ENCODE results near the gene PLCH2. TPM values are rescaled to one million over a fixed set of nuclear protein-coding genes. Genes with fewer than 3 reads are reported as not detected.

The PLCH2 gene
- total RNA-seq, 1 experiment from 2014 or later, result 0.27 TPM

- Histone ChIP-seq H3K4me1 (0 out of 2 replicates have a peak, but pooled peaks cover 3% of the 10 kb centered on the region), H3K27me3 (replicated peaks; ENCODE audit: control insufficient read depth, insufficient read depth, low read length) (peaks cover 2% of the 10 kb centered on the region), H3K9me3 (no peaks in the 10 kb centered on the region), H3K36me3 (ENCODE audit: control insufficient read depth, insufficient read depth, low read length) (no peaks in the 10 kb centered on the region), H3K4me3 (ENCODE audit: low read depth, low read length) (peak within 1 kb of the TSS; percentile 65)
- ChIA-PET POLR2A (interaction anchor here (0.6 to 1.6 kb wide), 6 partner anchors 9 to 137 kb away, joined by 3 to 10 read pairs (median 4); partner anchors contain the start of genes PEX10 and PRXL2B), CTCF (interaction anchor here (0.5 to 1.5 kb wide), 7 partner anchors 20 to 965 kb away, joined by 3 to 6 read pairs (median 3); no protein-coding TSS in a partner anchor)
- peaks cover 4% of the 10 kb centered on the region for H3K27me3 Mint-ChIP-seq (ENCODE audit: insufficient read depth, unreplicated experiment)
- no TSS peak for BruUV-seq (replicated peaks)
- peaks cover 6% of the 10 kb centered on the region for H3K36me3 Mint-ChIP-seq (ENCODE audit: insufficient read depth, unreplicated experiment)
- DNase-seq, result peak; percentile 88 to 90
- intact Hi-C loops (cut with micrococcal nuclease; ENCODE audit: unreplicated experiment), result loop anchor here (1.0 to 5.0 kb wide), 2 partner anchors 20 to 61 kb away; partner anchors contain the start of gene PRXL2B
- H3K4me1 Mint-ChIP-seq (ENCODE audit: low read depth, unreplicated experiment), result no peaks in the 10 kb centered on the region
- H3K27ac Mint-ChIP-seq (ENCODE audit: unreplicated experiment), result peak within 1 kb of the TSS; percentile 69
- TF ChIP-seq CTCF (IDR thresholded peaks at IDR 0.05; ENCODE audit: insufficient read depth in 1 of 2, low read depth in 1 of 2, low read length in 1 of 2, severe bottlenecking in 1 of 2, unreplicated experiment in 1 of 2), result no peak
- peak within 1 kb of the TSS; percentile 81 for H3K4me3 Mint-ChIP-seq (ENCODE audit: unreplicated experiment)
- no peaks in the 10 kb centered on the region for H3K9me3 Mint-ChIP-seq (ENCODE audit: unreplicated experiment)
Observed at GRCh38 chr1:2525920-2526823, 50.1 kb downstream of the PLCH2 start, which contains the start of gene PANK4. Gene PANK4 (minus strand): TSS chr1:2526596. CDS start chr1:2526587, 9 bp downstream.

DNA sequence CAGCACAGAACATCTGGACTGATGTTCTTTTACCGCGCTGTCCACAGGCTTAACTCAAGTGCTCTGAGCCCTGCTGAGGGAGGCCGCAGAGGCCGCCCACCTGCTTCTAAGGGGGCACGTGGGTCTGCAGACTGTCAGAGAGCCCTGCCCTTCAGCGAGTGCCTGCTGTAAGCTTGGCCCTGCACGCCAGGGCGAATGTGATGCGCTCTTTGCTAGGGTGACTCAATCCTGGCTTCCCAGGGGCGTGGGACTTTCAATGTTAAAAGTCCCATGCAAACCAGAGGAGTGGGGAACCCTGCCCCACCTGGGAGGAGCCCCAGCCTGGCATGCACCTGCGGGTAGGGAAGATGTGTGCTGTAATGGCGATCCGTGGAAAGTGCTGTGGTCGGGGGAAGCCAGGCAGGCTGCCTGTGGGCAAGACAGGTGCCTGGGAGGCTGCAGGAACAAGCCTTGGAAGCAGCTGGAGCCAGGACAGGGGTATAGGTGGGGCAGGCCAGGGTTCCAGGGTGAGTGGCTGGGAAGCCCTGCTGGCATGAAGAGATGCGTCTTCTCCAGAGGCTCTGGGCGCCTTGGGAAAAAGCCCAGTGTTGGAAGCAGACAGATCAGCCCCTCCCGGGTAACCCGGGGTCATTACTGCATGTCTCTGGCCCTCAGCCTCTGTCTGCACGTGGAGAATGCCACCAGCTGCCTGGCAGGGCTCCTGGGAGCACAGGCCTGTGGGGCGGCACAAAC, 50.9 kb downstream of the PLCH2 start:
- H3K4me1 ChIP-seq, result 0 out of 2 replicates have a peak, but pooled peaks cover 3% of the 10 kb centered on the region
- Mint-ChIP-seq H3K27ac (ENCODE audit: unreplicated experiment) (peak overlapping the region; percentile 67), H3K4me3 (ENCODE audit: unreplicated experiment) (peak overlapping the region; percentile 81), H3K27me3 (ENCODE audit: insufficient read depth, unreplicated experiment) (peaks cover 4% of the 10 kb centered on the region), H3K4me1 (ENCODE audit: low read depth, unreplicated experiment) (no peaks in the 10 kb centered on the region), H3K9me3 (ENCODE audit: unreplicated experiment) (no peaks in the 10 kb centered on the region), H3K36me3 (ENCODE audit: insufficient read depth, unreplicated experiment) (peaks cover 6% of the 10 kb centered on the region)
- H3K27me3 ChIP-seq (replicated peaks; ENCODE audit: control insufficient read depth, insufficient read depth, low read length), result peaks cover 3% of the 10 kb centered on the region
- no peak for TF ChIP-seq CTCF (IDR thresholded peaks at IDR 0.05; ENCODE audit: insufficient read depth in 1 of 2, low read depth in 1 of 2, low read length in 1 of 2, severe bottlenecking in 1 of 2, unreplicated experiment in 1 of 2)
- no peaks in the 10 kb centered on the region for H3K36me3 ChIP-seq (ENCODE audit: control insufficient read depth, insufficient read depth, low read length)
- CTCF ChIA-PET, result interaction anchor here (0.5 to 1.5 kb wide), 4 partner anchors 20 to 964 kb away, joined by 3 to 6 read pairs (median 4); no protein-coding TSS in a partner anchor
- POLR2A ChIA-PET, result interaction anchor here (1.1 to 1.6 kb wide), 3 partner anchors 8 to 59 kb away, joined by 4 to 10 read pairs (median 4); partner anchors contain the start of gene PRXL2B
- no TSS peak for BruUV-seq (replicated peaks)
- intact Hi-C loops (cut with micrococcal nuclease; ENCODE audit: unreplicated experiment), result loop anchor here (1.0 to 5.0 kb wide), 2 partner anchors 19 to 60 kb away; partner anchors contain the start of gene PRXL2B
- peak overlapping the region; percentile 21 for H3K4me3 ChIP-seq (ENCODE audit: low read depth, low read length)
- no peak for DNase-seq
- no peaks in the 10 kb centered on the region for H3K9me3 ChIP-seq

- Mint-ChIP-seq H3K27ac (ENCODE audit: unreplicated experiment) (no peak overlapping the region), H3K4me1 (ENCODE audit: low read depth, unreplicated experiment) (no peaks in the 10 kb centered on the region), H3K4me3 (ENCODE audit: unreplicated experiment) (no peak overlapping the region), H3K9me3 (ENCODE audit: unreplicated experiment) (no peaks in the 10 kb centered on the region), H3K27me3 (ENCODE audit: insufficient read depth, unreplicated experiment) (peaks cover 4% of the 10 kb centered on the region), H3K36me3 (ENCODE audit: insufficient read depth, unreplicated experiment) (peaks cover 6% of the 10 kb centered on the region)
- POLR2A ChIA-PET, result no interaction called here
- peaks cover 3% of the 10 kb centered on the region for H3K27me3 ChIP-seq (replicated peaks; ENCODE audit: control insufficient read depth, insufficient read depth, low read length)
- no peak overlapping the region for H3K4me3 ChIP-seq (ENCODE audit: low read depth, low read length)
- H3K36me3 ChIP-seq (ENCODE audit: control insufficient read depth, insufficient read depth, low read length), result no peaks in the 10 kb centered on the region
- no peaks in the 10 kb centered on the region for H3K9me3 ChIP-seq
- CTCF ChIA-PET, result no interaction called here
- no TSS peak for BruUV-seq (replicated peaks)
- DNase-seq, result no peak
- intact Hi-C loops (cut with micrococcal nuclease; ENCODE audit: unreplicated experiment), result loop anchor here (5.0 kb wide), 1 partner anchor 60 kb away; the partner anchor contains the start of gene PRXL2B
- 0 out of 2 replicates have a peak, but pooled peaks cover 3% of the 10 kb centered on the region for H3K4me1 ChIP-seq
- TF ChIP-seq CTCF (IDR thresholded peaks at IDR 0.05; ENCODE audit: insufficient read depth in 1 of 2, low read depth in 1 of 2, low read length in 1 of 2, severe bottlenecking in 1 of 2, unreplicated experiment in 1 of 2), result no peak
Observed at GRCh38 chr1:2527556-2527860, 51.4 kb downstream of the PLCH2 start.
